ENCODE results near the gene AUTS2. TPM values are rescaled to one million over a fixed set of nuclear protein-coding genes. Genes with fewer than 3 reads are reported as not detected.

The AUTS2 gene
- total and polyA plus RNA-seq, 2 of the 8 experiments (the other 6 are each of a cell fraction or from before 2014, with no cell fraction given), result 25.9 to 101 TPM

DNA sequence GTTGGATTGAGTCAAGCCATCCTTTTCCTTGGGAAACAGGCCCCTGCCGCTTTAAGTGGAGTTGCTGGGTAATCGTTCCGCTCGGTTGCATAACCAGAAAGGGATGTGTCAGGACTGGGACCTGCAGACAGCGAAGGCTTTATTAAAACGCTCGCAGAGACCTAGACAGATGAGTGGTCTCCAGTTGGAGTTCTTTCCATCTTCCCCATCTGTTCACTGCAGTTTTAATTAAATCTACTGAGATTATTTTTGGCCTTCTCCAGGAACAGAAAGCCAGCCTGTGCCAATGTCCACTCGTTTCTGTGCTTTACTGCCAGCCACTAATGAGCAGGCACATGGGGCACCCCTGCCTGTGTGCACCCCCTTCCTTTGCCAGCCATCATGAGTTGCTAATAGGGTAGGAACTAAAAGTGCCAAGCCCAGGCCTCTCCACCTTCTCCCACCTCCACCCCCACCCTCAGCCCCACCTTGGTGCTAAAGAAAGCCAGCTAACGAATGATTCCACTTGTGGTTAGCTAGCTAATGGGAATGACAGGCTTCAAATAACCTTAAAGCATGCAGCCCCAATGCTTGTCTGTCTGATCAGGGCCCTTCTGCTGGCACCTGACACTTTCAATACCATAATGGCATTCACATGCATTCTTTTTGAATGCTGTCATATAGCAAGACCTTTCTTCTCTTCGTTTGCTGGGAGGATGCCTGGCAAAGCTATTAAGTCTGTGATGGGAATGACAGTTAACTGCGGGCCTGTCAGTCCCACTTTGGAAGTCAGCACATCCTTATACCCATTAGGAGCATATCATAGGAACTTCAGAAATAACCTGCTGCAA, 976.9 kb downstream of the AUTS2 start (continued):
- TF ChIP-seq, protein P1, sequence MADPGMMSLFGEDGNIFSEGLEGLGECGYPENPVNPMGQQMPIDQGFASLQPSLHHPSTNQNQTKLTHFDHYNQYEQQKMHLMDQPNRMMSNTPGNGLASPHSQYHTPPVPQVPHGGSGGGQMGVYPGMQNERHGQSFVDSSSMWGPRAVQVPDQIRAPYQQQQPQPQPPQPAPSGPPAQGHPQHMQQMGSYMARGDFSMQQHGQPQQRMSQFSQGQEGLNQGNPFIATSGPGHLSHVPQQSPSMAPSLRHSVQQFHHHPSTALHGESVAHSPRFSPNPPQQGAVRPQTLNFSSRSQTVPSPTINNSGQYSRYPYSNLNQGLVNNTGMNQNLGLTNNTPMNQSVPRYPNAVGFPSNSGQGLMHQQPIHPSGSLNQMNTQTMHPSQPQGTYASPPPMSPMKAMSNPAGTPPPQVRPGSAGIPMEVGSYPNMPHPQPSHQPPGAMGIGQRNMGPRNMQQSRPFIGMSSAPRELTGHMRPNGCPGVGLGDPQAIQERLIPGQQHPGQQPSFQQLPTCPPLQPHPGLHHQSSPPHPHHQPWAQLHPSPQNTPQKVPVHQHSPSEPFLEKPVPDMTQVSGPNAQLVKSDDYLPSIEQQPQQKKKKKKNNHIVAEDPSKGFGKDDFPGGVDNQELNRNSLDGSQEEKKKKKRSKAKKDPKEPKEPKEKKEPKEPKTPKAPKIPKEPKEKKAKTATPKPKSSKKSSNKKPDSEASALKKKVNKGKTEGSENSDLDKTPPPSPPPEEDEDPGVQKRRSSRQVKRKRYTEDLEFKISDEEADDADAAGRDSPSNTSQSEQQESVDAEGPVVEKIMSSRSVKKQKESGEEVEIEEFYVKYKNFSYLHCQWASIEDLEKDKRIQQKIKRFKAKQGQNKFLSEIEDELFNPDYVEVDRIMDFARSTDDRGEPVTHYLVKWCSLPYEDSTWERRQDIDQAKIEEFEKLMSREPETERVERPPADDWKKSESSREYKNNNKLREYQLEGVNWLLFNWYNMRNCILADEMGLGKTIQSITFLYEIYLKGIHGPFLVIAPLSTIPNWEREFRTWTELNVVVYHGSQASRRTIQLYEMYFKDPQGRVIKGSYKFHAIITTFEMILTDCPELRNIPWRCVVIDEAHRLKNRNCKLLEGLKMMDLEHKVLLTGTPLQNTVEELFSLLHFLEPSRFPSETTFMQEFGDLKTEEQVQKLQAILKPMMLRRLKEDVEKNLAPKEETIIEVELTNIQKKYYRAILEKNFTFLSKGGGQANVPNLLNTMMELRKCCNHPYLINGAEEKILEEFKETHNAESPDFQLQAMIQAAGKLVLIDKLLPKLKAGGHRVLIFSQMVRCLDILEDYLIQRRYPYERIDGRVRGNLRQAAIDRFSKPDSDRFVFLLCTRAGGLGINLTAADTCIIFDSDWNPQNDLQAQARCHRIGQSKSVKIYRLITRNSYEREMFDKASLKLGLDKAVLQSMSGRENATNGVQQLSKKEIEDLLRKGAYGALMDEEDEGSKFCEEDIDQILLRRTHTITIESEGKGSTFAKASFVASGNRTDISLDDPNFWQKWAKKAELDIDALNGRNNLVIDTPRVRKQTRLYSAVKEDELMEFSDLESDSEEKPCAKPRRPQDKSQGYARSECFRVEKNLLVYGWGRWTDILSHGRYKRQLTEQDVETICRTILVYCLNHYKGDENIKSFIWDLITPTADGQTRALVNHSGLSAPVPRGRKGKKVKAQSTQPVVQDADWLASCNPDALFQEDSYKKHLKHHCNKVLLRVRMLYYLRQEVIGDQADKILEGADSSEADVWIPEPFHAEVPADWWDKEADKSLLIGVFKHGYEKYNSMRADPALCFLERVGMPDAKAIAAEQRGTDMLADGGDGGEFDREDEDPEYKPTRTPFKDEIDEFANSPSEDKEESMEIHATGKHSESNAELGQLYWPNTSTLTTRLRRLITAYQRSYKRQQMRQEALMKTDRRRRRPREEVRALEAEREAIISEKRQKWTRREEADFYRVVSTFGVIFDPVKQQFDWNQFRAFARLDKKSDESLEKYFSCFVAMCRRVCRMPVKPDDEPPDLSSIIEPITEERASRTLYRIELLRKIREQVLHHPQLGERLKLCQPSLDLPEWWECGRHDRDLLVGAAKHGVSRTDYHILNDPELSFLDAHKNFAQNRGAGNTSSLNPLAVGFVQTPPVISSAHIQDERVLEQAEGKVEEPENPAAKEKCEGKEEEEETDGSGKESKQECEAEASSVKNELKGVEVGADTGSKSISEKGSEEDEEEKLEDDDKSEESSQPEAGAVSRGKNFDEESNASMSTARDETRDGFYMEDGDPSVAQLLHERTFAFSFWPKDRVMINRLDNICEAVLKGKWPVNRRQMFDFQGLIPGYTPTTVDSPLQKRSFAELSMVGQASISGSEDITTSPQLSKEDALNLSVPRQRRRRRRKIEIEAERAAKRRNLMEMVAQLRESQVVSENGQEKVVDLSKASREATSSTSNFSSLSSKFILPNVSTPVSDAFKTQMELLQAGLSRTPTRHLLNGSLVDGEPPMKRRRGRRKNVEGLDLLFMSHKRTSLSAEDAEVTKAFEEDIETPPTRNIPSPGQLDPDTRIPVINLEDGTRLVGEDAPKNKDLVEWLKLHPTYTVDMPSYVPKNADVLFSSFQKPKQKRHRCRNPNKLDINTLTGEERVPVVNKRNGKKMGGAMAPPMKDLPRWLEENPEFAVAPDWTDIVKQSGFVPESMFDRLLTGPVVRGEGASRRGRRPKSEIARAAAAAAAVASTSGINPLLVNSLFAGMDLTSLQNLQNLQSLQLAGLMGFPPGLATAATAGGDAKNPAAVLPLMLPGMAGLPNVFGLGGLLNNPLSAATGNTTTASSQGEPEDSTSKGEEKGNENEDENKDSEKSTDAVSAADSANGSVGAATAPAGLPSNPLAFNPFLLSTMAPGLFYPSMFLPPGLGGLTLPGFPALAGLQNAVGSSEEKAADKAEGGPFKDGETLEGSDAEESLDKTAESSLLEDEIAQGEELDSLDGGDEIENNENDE (IDR thresholded peaks at IDR 0.05; ENCODE audit: insufficient replicate concordance, low read length), result no peak
- no peak for TF ChIP-seq RAD21 (IDR thresholded peaks at IDR 0.05 in 1 of 2, conservative IDR thresholded peaks at IDR 0.05 in 1 of 2; ENCODE audit: low read depth in 2 of 2, low read length in 2 of 2)
- TF ChIP-seq, protein P2, sequence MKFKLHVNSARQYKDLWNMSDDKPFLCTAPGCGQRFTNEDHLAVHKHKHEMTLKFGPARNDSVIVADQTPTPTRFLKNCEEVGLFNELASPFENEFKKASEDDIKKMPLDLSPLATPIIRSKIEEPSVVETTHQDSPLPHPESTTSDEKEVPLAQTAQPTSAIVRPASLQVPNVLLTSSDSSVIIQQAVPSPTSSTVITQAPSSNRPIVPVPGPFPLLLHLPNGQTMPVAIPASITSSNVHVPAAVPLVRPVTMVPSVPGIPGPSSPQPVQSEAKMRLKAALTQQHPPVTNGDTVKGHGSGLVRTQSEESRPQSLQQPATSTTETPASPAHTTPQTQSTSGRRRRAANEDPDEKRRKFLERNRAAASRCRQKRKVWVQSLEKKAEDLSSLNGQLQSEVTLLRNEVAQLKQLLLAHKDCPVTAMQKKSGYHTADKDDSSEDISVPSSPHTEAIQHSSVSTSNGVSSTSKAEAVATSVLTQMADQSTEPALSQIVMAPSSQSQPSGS (IDR thresholded peaks at IDR 0.05; ENCODE audit: low read length), result no peak
- no peak for TF ChIP-seq SP2 (IDR thresholded peaks at IDR 0.05; ENCODE audit: low read length)
- TF ChIP-seq TBP (IDR thresholded peaks at IDR 0.05; ENCODE audit: low read depth, low read length), result no peak
